Brain microvascular endothelial cell (primary cell): Measurements from ENCODE around the gene GRID1.

Source experiments
- DNase-seq: peaks from one replicate; pipeline ENCODE4 v3.0.0-alpha.2; 2020
- H3K27ac ChIP-seq: fragments of 250-450 bp; sonication (Bioruptor Pico); 2 replicates; pipeline ENCODE4 v1.5.1; 2020; ENCODE audit warnings: mild to moderate bottlenecking, moderate library complexity
- H3K27me3 ChIP-seq: fragments of 250-450 bp; sonication (Bioruptor Pico); replicated peaks from 2 replicates; pipeline ENCODE4 v1.5.1; 2020; ENCODE audit warnings: mild to moderate bottlenecking
- H3K36me3 ChIP-seq: fragments of 250-450 bp; sonication (Bioruptor Pico); replicated peaks from 2 replicates; pipeline ENCODE4 v1.5.1; 2020; ENCODE audit warnings: mild to moderate bottlenecking
- H3K4me3 ChIP-seq: 2 replicates; pipeline ENCODE4 v1.5.1; 2011; ENCODE audit warnings: low read depth, mild to moderate bottlenecking, control low read depth, low read length, moderate library complexity
- CTCF ChIP-seq: IDR thresholded peaks from 2 replicates; pipeline ENCODE4 v1.5.1; 2011; ENCODE audit warnings: low read depth, mild to moderate bottlenecking, moderate library complexity, low read length, control low read depth, inconsistent platforms; ENCODE audit errors: missing control alignments
- in situ Hi-C: cut with HindIII; loops from 2 replicates; pipeline ENCODE4 v1.10.0; 2017; ENCODE audit warnings: low sequenced_read_pairs, low pct_ligation_motif_present

Gene GRID1

GRCh38 chr10:86123304-86123703 lies 243.3 kb downstream of the GRID1 start:
- in situ Hi-C loops: no loop called here
- no peaks in the 10 kb centered on the region for H3K36me3 ChIP-seq
- DNase-seq: no peak
- no peaks in the 10 kb centered on the region for H3K27me3 ChIP-seq
- H3K4me3 ChIP-seq: no peak overlapping the region
- no peak overlapping the region for H3K27ac ChIP-seq
- no peak for TF ChIP-seq CTCF

GRCh38 chr10:86122646-86123045 lies 243.9 kb downstream of the GRID1 start:
- TF ChIP-seq CTCF: no peak
- H3K4me3 ChIP-seq: no peak overlapping the region
- H3K36me3 ChIP-seq: no peaks in the 10 kb centered on the region
- DNase-seq: no peak
- no peaks in the 10 kb centered on the region for H3K27me3 ChIP-seq
- no peak overlapping the region for H3K27ac ChIP-seq
- in situ Hi-C loops: no loop called here

- Histone ChIP-seq H3K4me3 (no peak overlapping the region), H3K36me3 (no peaks in the 10 kb centered on the region), H3K27me3 (no peaks in the 10 kb centered on the region), H3K27ac (no peak overlapping the region)
- in situ Hi-C loops: no loop called here
- no peak for TF ChIP-seq CTCF
- DNase-seq: no peak
Measured at GRCh38 chr10:86121200-86121599, 245.4 kb downstream of the GRID1 start.

- Histone ChIP-seq H3K27ac (no peak overlapping the region), H3K36me3 (no peaks in the 10 kb centered on the region), H3K4me3 (no peak overlapping the region), H3K27me3 (no peaks in the 10 kb centered on the region)
- no peak for TF ChIP-seq CTCF
- in situ Hi-C loops: no loop called here
- no peak for DNase-seq
Measured at GRCh38 chr10:86117051-86117450, 249.5 kb downstream of the GRID1 start.

- Histone ChIP-seq H3K36me3 (no peaks in the 10 kb centered on the region), H3K27me3 (no peaks in the 10 kb centered on the region), H3K4me3 (no peak overlapping the region), H3K27ac (no peak overlapping the region)
- DNase-seq: no peak
- in situ Hi-C loops: no loop called here
- TF ChIP-seq CTCF: no peak
Measured at GRCh38 chr10:86113983-86114382, 252.6 kb downstream of the GRID1 start.

- in situ Hi-C loops: no loop called here
- H3K4me3 ChIP-seq: no peak overlapping the region
- no peak for TF ChIP-seq CTCF
- no peaks in the 10 kb centered on the region for H3K27me3 ChIP-seq
- H3K36me3 ChIP-seq: no peaks in the 10 kb centered on the region
- no peak overlapping the region for H3K27ac ChIP-seq
- no peak for DNase-seq
Measured at GRCh38 chr10:86113501-86113900, 253.1 kb downstream of the GRID1 start.
